HCT116 (cell line): ENCODE data around the gene HCFC1. TPM values are rescaled to one million over a fixed set of nuclear protein-coding genes. Genes with fewer than 3 reads are reported as not detected.
"Not testable (repeated sequence)": the region's sequence is repeated elsewhere in the genome, so short reads cannot be mapped to it uniquely, and the experiment has no call there.

ENCODE experiments used
- ATAC-seq: fragments of 200-7000 bp; cut with Tn5 transposase; 2 replicates; pipeline ENCODE4 v1.9.1; 2020; ENCODE audit warnings: mild to moderate bottlenecking, moderate library complexity
- BruUV-seq: library from RNA; stranded (reverse); fragments of 400-500 nt; replicated peaks from 2 replicates; lab custom pipeline; 2021; lab: Mats Ljungman, UMichigan
- CTCF ChIA-PET: fragments of 300-600 bp; sonication (Branson Sonifier 250); formaldehyde crosslinking; loops from one replicate; lab custom pipeline; 2021; ENCODE audit warnings: antibody characterized with exemption; lab: Charles Lee
- POLR2A ChIA-PET: fragments of 300-600, 350-600 bp; sonication (Branson Sonifier 250); formaldehyde crosslinking; loops from one replicate; lab custom pipeline; 2021; ENCODE audit warnings: antibody characterized with exemption; lab: Charles Lee
- RAD21 ChIA-PET, 2 experiments: fragments of 300-600 bp; sonication (Branson Sonifier 250); formaldehyde crosslinking; loops; one replicate each; lab custom pipeline; 2023; ENCODE audit warnings: low total read pairs in 2 of 2; ENCODE audit not compliant: uncharacterized antibody in 2 of 2, unreplicated experiment in 2 of 2, low non-redundant PET in 1 of 2; lab: Charles Lee
- DNase-seq: peaks from one replicate; pipeline ENCODE4 v3.0.0-alpha.2; 2010; ENCODE audit warnings: low read depth, low spot score
- H2AFZ ChIP-seq: fragments of 200-600 bp; shearing (Covaris generic), sonication (generic); 2 replicates; pipeline ENCODE4 v1.6.1; 2017; ENCODE audit warnings: low read depth, mixed run types, mixed read lengths, antibody characterized with exemption, low read length; ENCODE audit not compliant: poor library complexity, severe bottlenecking
- H3K27ac ChIP-seq: 2 replicates; pipeline ENCODE4 v1.5.1; 2012; ENCODE audit warnings: low read depth, low read length
- H3K27me3 ChIP-seq: fragments of 200-600 bp; sonication (generic); 2 replicates; pipeline ENCODE4 v1.6.1; 2016; ENCODE audit warnings: mixed run types, low read length, mixed read lengths; ENCODE audit not compliant: insufficient read depth
- H3K36me3 ChIP-seq, 2 experiments: fragments of 200-500 bp in 1 of 2; fragments of 200-600 bp in 1 of 2; sonication (Bioruptor generic) in 1 of 2; sonication (generic) in 1 of 2; 2 replicates each; pipeline versions ENCODE4 v1.5.1 to v1.6.1; 2014 to 2016; ENCODE audit warnings: low read length in 2 of 2, inconsistent platforms in 1 of 2, mixed read lengths in 1 of 2, mixed run types in 1 of 2; ENCODE audit not compliant: insufficient read depth in 2 of 2, control insufficient read depth in 1 of 2
- H3K4me1 ChIP-seq, 2 experiments: fragments of 200-600 bp in 1 of 2; sonication (generic) in 1 of 2; 2 replicates each; pipeline versions ENCODE4 v1.5.1 to v1.6.1; 2012 to 2017; ENCODE audit warnings: low read length in 2 of 2, inconsistent platforms in 1 of 2, mild to moderate bottlenecking in 1 of 2, mixed read lengths in 1 of 2, mixed run types in 1 of 2, moderate library complexity in 1 of 2; ENCODE audit not compliant: insufficient read depth in 2 of 2, control insufficient read depth in 1 of 2
- H3K4me2 ChIP-seq: fragments of 200-600 bp; sonication (generic); 2 replicates; pipeline ENCODE4 v1.6.1; 2017; ENCODE audit warnings: mixed run types, low read length, mixed read lengths
- H3K4me3 ChIP-seq, 2 experiments: fragments of 200-600 bp in 1 of 2; sonication (generic) in 1 of 2; replicated peaks in 1 of 2; 2 replicates each; pipeline ENCODE4 v1.5.1; 2011 to 2016; ENCODE audit warnings: low read length in 2 of 2, control low read depth in 1 of 2, low read depth in 1 of 2, mild to moderate bottlenecking in 1 of 2, mixed read lengths in 1 of 2, mixed run types in 1 of 2
- H3K79me2 ChIP-seq: fragments of 200-600 bp; sonication (generic); 2 replicates; pipeline ENCODE4 v1.6.1; 2017; ENCODE audit warnings: mild to moderate bottlenecking, mixed run types, low read length, moderate library complexity, mixed read lengths; ENCODE audit not compliant: insufficient read depth
- H3K9ac ChIP-seq: fragments of 200-600 bp; sonication (generic); 2 replicates; pipeline ENCODE4 v1.6.1; 2016; ENCODE audit warnings: low read length, mixed read lengths
- H3K9me2 ChIP-seq: fragments of 200-600 bp; sonication (generic), shearing (Covaris generic); 2 replicates; pipeline ENCODE4 v1.6.1; 2017; ENCODE audit warnings: mixed run types, mild to moderate bottlenecking, moderate library complexity; ENCODE audit not compliant: insufficient read depth
- H3K9me3 ChIP-seq, 2 experiments: fragments of 200-500 bp in 1 of 2; fragments of 200-600 bp in 1 of 2; sonication (Bioruptor generic) in 1 of 2; sonication (generic) in 1 of 2; 2 replicates each; pipeline ENCODE4 v1.6.1; 2014 to 2017; ENCODE audit warnings: low read length in 2 of 2, mixed read lengths in 2 of 2, inconsistent platforms in 1 of 2, low read depth in 1 of 2, mild to moderate bottlenecking in 1 of 2, mixed run types in 1 of 2, moderate library complexity in 1 of 2; ENCODE audit not compliant: control insufficient read depth in 1 of 2, insufficient read depth in 1 of 2
- H4K20me1 ChIP-seq: fragments of 200-600 bp; sonication (generic), shearing (Covaris generic); 2 replicates; pipeline ENCODE4 v1.6.1; 2017; ENCODE audit warnings: mixed run types, mild to moderate bottlenecking, moderate library complexity; ENCODE audit not compliant: insufficient read depth
- POLR2AphosphoS5 ChIP-seq: IDR thresholded peaks from 2 replicates; pipeline ENCODE4 v1.6.1; 2011; ENCODE audit warnings: mild to moderate bottlenecking, low read depth, low read length, moderate library complexity
- ZNF274 ChIP-seq: fragments of 200-500 bp; sonication (Bioruptor generic); IDR thresholded peaks from 2 replicates; pipeline ENCODE4 v1.6.1; 2014; ENCODE audit warnings: mild to moderate bottlenecking, low read depth, low read length, inconsistent platforms
- intact Hi-C: fragments of 100-400 bp; cut with micrococcal nuclease; formaldehyde crosslinking; loops from 2 replicates; pipeline ENCODE4 v1.10.0; 2022
- total RNA-seq: library from RNA; stranded (reverse); gene quantifications from one replicate; pipeline ENCODE4 v1.2.1, GENCODE V29; 2021; ENCODE audit not compliant: unreplicated experiment

HCFC1 gene
- total RNA-seq, 1 experiment from 2014 or later = 72.8 TPM

GRCh38 chrX:153980394-153980793 is 8.8 kb upstream of the HCFC1 start:
- H4K20me1 ChIP-seq, H3K4me1 ChIP-seq, H3K4me3 ChIP-seq, H3K9me3 ChIP-seq, POLR2A ChIA-PET, H3K27ac ChIP-seq, CTCF ChIA-PET, BruUV-seq, H3K9ac ChIP-seq, H3K36me3 ChIP-seq, RAD21 ChIA-PET, H3K27me3 ChIP-seq, intact Hi-C loops, H3K9me2 ChIP-seq, H2AFZ ChIP-seq, DNase-seq, H3K4me2 ChIP-seq, ATAC-seq, H3K79me2 ChIP-seq: not testable (repeated sequence)

GRCh38 chrX:153974726-153975286 is 3.2 kb upstream of the HCFC1 start:
- intact Hi-C loops = loop anchor here (10.0 kb wide), 1 partner anchor 420 kb away; the partner anchor contains the start of gene RPL10
- Histone ChIP-seq H3K4me1 (peaks cover 5 to 16% of the 10 kb centered on the region in 2 experiments), H3K9ac (no peak overlapping the region; the same call in 1 of the 2 replicates), H3K27me3 (no peaks in the 10 kb centered on the region), H3K4me3 (no peak overlapping the region), H3K27ac (no peak overlapping the region; the same call in 1 of the 2 replicates), H3K36me3 (no peaks in the 10 kb centered on the region), H3K79me2 (peaks cover 23% of the 10 kb centered on the region), H4K20me1 (no peaks in the 10 kb centered on the region), H2AFZ (no peak overlapping the region), H3K4me2 (peak overlapping the region; percentile 85; the same call in 1 of the 2 replicates), H3K9me3 (no peaks in the 10 kb centered on the region), H3K9me2 (no peaks in the 10 kb centered on the region)
- DNase-seq (no peak), ATAC-seq (no peak)
- TF ChIP-seq POLR2AphosphoS5 (no peak), ZNF274 (no peak)
- BruUV-seq = no TSS peak
- POLR2A ChIA-PET = interaction anchor here (0.9 kb wide), 1 partner anchor 11 kb away, joined by 3 read pairs; no protein-coding TSS in a partner anchor
- CTCF ChIA-PET = no interaction called here
- RAD21 ChIA-PET = no interaction called here
